GM21717 (cell line): ENCODE data around the gene TGFBR3L.
A peak's percentile ranks its signal among the peaks of the same experiment; 100 is the strongest.

Source experiments
- ATAC-seq: cut with Tn5 transposase; IDR thresholded peaks from one replicate; pipeline ENCODE4 v1.9.1; 2021; ENCODE audit warnings: mild to moderate bottlenecking, moderate library complexity; ENCODE audit not compliant: unreplicated experiment

Gene TGFBR3L

DNA sequence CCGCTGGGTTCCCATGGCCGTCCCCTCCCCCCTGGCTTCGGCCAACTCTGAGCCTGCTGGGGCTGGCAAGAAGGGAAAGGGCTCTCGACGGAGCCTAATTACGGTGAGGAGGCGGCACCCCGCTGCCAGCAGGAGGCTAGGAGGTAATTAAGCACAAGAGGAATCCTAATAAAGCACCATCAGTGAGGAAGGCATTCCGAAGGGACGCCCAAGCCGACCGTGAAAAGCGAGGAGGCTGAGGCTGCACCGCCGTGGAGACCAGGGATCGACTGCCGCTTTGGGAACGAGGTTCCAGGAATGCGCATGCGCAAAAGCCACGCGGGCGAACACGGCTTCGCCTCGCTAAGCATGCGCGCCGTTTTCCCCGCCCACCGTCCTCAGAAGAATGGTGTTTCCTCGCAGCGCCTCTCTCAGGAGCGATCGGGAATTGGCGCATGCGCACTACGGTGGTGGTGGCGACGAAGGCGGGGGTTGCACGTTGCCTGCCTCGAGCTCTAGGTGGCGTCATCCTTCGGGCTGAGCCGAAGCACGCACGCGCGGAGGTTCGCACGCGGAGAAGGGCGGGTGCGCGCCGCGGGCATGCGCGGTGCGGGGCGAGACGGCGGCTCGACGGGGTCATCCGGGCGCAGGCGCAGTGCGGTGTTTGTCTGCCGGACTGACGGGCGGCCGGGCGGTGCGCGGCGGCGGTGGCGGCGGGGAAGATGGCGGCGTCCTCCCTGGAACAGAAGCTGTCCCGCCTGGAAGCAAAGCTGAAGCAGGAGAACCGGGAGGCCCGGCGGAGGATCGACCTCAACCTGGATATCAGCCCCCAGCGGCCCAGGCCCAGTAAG is 11.2 kb upstream of the TGFBR3L start, which contains the start of gene MAP2K7:
Gene MAP2K7, plus strand, starts transcription at position 634 of the 830 bp plus-strand sequence. Its CDS starts 68 bp downstream, at position 702.
- peak; percentile 63 for ATAC-seq

DNA sequence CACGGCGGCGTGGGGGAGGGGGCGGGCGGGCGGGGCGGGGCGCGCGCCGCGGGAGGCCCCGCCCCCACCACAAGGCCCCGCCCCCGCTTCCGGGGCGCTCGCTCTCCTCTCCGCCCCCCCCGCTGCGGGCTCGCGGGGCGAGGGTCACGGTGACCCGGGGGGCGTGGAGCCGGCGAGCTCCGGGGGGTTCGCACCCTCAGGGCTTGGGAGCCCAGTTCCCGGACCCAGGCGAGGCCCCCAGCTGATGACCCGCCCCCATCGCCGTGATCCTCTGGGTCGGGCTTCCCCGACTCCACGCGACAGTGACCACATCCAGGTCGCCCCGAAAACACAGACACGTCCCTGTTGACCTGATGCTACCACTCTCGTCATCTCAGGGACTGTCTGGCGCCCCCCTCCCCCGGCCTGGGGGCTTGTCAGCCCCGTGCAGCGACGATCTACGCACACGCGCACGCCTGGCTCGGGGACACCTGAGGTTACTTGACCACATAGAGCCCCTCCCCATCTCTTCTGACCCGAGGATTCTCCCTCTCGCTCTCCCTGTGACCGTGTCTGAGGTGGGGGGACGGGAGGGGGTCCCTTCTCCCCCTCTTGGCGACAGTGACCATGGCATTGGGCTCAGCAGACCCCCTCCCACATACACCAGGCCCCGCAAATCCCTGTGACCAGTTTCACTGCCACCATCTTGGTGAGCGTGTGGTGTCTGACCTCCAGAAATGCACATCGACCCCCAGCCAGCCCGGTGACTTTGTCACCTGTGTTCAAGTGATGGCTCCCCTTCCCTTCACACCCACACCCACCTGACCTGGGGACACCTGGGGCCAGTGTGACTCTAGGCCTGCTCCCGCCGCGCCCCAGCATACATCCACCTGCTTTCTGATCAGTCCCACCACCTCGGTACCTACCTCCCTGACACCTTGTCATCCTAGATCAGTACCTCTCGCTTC is 10.3 kb upstream of the TGFBR3L start:
- ATAC-seq: peak; percentile 13

DNA sequence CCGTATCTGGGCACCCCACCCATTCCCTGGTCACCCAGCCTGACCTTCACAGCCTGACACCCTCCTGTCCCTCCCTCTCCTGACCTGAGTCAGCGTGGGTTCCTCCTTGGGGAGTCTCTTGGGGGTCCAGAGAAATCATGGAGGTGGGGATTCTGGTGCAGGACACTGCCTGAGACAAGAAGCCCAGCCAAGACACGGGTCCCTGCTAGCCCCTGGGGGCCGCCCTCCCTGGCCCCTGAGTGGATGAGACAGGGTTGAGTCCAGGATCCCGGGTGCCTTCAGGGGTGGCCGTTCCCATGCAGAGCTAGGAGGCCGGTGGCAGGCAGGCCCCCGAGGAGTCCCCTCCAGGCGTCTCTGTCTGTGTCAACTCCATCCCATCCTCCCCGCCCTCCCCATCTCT is 9.4 kb upstream of the TGFBR3L start:
- no peak for ATAC-seq

DNA sequence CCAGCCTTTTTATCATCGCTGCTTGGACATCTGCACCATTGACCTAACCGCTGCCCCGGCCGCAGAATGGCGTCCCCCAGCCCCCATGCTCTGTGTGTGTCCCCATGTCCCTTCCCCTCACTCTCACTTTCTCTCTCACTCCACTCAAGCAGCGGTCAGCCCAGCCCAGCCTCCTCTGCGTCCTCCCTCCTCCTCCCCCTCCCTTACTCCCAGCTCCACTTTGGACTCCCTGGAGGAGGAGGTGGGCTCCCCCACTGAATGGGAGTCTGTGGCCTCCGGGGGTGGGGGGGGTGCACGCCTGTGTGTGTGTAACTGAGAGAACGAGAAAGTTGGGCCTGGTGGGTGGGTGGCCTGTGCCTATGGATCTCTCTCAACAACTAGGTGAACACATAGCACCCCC is 8.8 kb upstream of the TGFBR3L start:
- no peak for ATAC-seq

- no peak for ATAC-seq
Measured at GRCh38 chr19:7907122-7907521, 7.5 kb upstream of the TGFBR3L start.

- no peak for ATAC-seq
Measured at GRCh38 chr19:7907544-7907943, 7.1 kb upstream of the TGFBR3L start.

GRCh38 chr19:7908078-7908699 is 6.4 kb upstream of the TGFBR3L start:
- no peak for ATAC-seq

DNA sequence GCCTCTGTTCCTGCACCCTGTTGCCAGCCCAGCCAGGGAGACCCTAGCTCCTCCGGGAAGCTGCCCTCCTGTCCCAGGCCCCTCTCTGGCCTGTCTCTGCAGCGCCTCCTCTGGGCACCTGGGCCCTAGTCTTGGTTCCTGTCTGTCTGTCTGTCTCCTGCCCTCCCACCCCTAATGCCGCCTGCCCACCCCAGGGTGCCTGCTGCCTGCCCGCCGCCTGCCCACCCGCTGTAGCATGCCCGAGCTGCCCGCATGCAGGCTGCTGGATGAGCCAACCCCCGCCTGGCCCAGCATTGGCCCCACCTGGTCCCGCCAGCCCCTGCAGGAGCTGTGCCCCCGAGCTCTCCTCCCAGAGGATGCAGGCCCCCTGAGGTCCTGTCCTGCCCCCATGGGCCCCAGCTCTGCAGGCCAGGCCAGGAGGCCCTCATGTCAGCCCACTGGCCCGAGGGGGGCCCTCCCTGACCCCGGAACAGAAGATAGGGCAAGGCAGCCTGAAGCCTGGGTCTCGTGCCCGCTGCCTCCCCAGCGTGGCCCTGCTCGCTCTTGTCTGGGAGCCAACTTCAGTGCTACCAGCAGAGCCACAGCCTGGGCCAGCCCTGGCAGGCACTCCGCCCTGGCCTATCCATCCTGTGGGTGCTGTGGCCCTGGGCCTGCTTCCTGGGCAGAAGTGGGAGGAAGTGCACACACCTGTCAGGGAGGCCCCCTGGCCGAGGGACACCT is 5.7 kb upstream of the TGFBR3L start:
- no peak for ATAC-seq

DNA sequence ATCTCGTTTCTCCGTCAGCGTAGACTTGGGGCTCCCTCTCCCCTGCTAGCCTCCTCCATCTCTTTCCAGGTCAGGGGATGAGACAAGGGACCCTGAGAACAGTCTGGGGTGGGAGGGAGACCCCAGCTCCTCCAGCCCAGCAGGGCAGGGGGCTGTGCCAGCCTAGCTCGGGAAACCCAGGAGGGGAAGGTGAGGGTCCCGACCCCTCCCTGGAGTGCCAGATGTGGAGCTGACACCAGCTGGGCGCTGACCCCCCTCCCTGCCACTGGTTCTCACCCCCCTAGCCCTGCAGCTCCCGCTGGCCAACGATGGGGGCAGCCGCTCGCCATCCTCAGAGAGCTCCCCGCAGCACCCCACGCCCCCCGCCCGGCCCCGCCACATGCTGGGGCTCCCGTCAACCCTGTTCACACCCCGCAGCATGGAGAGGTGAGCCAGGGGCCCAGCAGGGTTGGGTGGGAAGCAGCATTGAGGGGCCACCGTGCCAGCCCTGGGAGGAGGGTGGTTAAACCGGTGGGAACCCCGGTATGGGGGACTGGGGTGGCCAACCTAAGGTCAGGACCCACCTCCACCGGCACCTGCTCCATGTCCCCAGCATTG is 5.1 kb upstream of the TGFBR3L start:
- ATAC-seq: no peak

DNA sequence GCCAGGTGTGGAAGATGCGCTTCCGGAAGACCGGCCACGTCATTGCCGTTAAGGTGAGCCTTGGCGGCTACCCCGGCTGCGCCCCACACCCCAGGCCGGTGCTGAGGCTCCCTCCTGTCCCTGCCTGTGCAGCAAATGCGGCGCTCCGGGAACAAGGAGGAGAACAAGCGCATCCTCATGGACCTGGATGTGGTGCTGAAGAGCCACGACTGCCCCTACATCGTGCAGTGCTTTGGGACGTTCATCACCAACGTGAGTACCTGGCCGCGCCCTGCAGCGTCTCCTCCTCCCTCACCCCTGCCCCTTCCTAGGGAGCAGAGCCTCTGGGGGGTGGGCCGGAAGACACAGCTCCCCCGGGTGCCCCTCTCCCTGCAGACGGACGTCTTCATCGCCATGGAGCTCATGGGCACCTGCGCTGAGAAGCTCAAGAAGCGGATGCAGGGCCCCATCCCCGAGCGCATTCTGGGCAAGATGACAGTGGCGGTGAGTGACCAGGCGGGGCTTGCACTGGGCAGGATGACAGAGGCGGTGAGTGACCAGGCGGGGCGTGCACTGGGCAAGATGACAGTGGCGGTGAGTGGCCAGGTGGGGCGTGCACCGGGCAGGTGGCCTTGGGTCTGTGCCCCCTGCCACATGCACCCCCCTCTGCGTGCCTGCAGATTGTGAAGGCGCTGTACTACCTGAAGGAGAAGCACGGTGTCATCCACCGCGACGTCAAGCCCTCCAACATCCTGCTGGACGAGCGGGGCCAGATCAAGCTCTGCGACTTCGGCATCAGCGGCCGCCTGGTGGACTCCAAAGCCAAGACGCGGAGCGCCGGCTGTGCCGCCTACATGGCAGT is 4.1 kb upstream of the TGFBR3L start:
- no peak for ATAC-seq

- no peak for ATAC-seq
Measured at GRCh38 chr19:7911508-7912143, 3.0 kb upstream of the TGFBR3L start.

DNA sequence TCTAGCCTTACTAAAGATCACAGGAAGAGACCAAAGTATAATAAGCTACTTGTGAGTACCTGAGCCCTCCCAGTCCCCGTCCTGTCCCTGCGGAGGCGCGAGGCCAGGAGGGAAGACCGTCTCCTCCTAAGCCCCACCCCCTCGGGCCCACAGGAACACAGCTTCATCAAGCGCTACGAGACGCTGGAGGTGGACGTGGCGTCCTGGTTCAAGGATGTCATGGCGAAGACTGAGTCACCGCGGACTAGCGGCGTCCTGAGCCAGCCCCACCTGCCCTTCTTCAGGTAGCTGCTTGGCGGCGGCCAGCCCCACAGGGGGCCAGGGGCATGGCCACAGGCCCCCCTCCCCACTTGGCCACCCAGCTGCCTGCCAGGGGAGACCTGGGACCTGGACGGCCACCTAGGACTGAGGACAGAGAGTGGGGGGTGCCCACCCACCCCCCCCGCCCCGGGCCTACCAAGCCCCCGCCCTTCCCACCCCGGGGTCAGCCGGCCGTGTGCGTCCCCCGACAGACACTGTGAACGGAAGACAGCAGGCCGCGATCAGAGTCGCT is 2.4 kb upstream of the TGFBR3L start:
- no peak for ATAC-seq

DNA sequence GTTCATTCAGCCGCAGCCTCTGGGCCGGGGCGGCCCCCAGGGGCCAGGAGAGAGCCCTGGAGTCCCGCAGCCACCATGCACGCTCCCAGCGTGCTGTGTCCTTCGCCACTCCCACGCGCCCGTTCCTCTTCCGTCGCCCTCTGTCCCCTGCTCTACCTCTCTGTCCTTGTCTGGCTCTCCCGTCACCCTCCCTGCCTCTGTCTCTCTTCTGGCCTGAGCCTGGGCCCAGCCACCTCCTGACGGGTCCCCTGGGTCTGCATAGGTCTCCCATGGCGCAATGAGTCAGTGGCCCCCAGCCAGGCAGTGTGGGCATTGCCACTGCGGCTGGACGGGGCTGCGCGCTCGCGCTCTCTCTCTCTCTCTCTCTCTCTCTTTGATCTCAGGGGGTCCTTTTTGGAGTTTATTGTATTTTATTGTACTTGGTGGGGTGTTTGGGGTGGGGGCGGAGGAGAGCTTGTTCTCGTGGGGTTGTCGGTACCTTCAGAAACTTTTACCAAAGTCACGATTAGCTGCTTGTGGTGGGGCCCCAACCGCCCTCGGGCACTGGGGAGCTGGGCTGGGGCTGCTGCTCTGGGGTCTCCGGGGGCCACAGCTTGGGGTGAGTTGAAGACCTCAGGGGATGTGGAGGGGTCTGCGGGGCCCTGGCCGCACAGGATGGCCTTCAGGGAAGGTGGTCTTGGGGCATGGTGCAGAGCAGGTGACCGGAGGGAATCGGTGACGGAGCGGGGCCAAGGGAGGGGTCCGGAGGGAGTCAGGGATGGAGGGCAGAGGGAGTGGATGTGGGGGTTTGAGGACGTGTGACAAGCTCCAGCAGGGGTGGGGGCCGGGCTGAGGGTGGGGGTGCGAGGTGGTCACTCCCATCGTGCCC is 1.7 kb upstream of the TGFBR3L start:
- ATAC-seq: no peak

DNA sequence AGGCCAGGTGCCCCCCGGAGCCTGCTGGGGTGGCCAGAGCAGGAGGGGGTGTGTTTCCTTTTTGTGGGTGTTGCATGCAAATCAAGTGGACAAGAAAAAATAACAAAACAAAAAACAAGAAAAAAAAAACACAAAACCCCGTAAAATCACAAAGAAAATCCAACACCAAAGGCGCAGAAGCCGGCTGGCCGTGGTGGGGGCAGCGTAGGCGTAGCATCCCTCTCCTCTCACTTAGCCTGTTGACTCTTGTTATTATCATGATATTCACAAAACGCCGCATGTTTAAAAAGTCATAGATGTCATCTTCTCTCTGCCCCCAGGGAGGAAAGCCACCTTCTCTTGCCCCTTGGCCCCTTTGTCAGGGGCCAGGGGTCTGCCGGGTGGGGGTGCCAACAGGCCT is 978 bp upstream of the TGFBR3L start:
- ATAC-seq: no peak

DNA sequence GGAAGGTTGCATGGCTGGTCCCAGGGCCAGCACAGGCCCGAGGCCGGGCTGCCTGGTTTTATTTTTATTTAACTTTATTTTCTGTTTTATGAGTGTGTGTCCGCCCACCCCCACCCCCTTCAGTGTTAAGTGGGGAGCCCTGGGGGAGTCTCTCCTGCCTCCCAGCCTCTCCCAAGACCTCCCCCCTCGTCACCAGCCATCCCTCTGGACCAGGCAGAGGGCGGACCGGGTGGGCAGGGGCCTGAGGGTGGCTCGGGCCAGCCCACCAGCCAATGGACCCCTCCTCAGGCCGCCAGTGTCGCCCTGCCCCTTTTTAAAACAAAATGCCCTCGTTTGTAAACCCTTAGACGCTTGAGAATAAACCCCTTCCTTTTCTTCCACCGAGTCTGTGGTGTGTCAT is 531 bp upstream of the TGFBR3L start:
- no peak for ATAC-seq

DNA sequence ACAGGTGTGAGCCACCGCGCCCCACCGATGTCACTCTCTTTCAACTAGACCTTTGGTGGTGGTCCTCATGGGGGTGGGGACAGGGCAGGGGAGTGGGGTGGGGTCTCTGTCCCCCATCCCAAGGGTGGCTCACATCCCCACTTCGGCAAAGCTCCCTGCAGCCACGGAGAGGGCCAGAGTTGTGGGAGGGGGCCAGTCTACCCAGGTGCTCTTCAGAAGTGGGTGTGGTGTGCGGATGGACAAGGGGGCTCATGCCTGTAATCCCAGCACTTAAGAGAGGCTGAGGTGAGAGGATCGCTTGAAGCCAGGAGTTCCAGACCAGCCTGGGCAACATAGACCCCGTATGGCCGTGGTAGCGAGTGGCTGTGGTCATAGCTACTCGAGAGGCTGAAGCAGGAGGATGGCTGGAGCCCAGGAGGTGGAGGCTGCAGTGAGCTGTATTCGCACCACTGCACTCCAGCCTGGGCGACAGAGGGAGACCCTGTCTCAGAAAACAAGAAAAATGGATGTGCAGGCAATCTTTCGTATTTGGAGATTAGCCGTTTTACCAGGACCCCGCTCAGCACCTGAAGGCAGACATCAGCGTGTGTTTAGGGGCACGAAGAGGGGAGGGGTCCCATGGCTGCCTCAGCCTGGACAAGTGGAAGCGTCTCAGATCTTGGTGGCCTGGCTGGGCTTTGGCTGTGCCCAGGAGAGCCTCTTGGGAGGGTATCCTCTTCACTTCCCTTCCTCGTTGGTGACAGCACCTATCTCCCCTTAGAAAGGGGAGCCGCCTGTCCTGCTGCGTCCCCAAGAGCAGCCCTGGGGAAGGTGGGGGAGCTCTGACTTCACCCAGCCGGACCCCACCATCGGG is 846 bp downstream of the TGFBR3L start:
- ATAC-seq: no peak
